GM19238 (cell line): ENCODE data around the gene SNCAIP.
"Not testable (repeated sequence)": the region's sequence is repeated elsewhere in the genome, so short reads cannot be mapped to it uniquely, and the experiment has no call there.

Experiments used
- DNase-seq: peaks from one replicate; pipeline ENCODE4 v3.0.0; 2011; ENCODE audit warnings: low spot score; ENCODE audit not compliant: insufficient read length

The SNCAIP gene

GRCh38 chr5:122314036-122314435 is 2.0 kb downstream of the SNCAIP start:
- no peak for DNase-seq

- no peak for DNase-seq
Measured at GRCh38 chr5:122315521-122315920, 3.5 kb downstream of the SNCAIP start.

GRCh38 chr5:122316656-122317055 is 4.6 kb downstream of the SNCAIP start:
- no peak for DNase-seq

- no peak for DNase-seq
Measured at GRCh38 chr5:122319897-122320296, 7.9 kb downstream of the SNCAIP start.

- DNase-seq: no peak
Measured at GRCh38 chr5:122321921-122322320, 9.9 kb downstream of the SNCAIP start.

GRCh38 chr5:122322801-122323548 is 10.9 kb downstream of the SNCAIP start:
- no peak for DNase-seq

- DNase-seq: no peak
Measured at GRCh38 chr5:122323738-122324137, 11.7 kb downstream of the SNCAIP start.

- DNase-seq: no peak
Measured at GRCh38 chr5:122327110-122327509, 15.1 kb downstream of the SNCAIP start.

- DNase-seq: no peak
Measured at GRCh38 chr5:122330881-122331280, 18.8 kb downstream of the SNCAIP start.

GRCh38 chr5:122332599-122333555 is 20.8 kb downstream of the SNCAIP start:
- DNase-seq: no peak

- DNase-seq: no peak
Measured at GRCh38 chr5:122333564-122333963, 21.5 kb downstream of the SNCAIP start.

GRCh38 chr5:122339591-122339990 is 27.6 kb downstream of the SNCAIP start:
- DNase-seq: no peak

GRCh38 chr5:122341087-122341486 is 29.1 kb downstream of the SNCAIP start:
- no peak for DNase-seq

GRCh38 chr5:122342256-122342655 is 30.2 kb downstream of the SNCAIP start:
- no peak for DNase-seq

- no peak for DNase-seq
Measured at GRCh38 chr5:122346897-122347581, 35.0 kb downstream of the SNCAIP start.

GRCh38 chr5:122350496-122350895 is 38.5 kb downstream of the SNCAIP start:
- no peak for DNase-seq

GRCh38 chr5:122351416-122352157 is 39.5 kb downstream of the SNCAIP start:
- no peak for DNase-seq

- no peak for DNase-seq
Measured at GRCh38 chr5:122352331-122352730, 40.3 kb downstream of the SNCAIP start.

- not testable (repeated sequence) for DNase-seq
Measured at GRCh38 chr5:122353361-122353760, 41.3 kb downstream of the SNCAIP start.

- DNase-seq: no peak
Measured at GRCh38 chr5:122354293-122354692, 42.3 kb downstream of the SNCAIP start.

- DNase-seq: no peak
Measured at GRCh38 chr5:122355324-122355723, 43.3 kb downstream of the SNCAIP start.
